Measurements from ENCODE around the gene SRD5A1. TPM values are rescaled to one million over a fixed set of nuclear protein-coding genes. Genes with fewer than 3 reads are reported as not detected.

Gene SRD5A1
- total RNA-seq, 1 donor from 2014 or later: 18.7 TPM

DNA sequence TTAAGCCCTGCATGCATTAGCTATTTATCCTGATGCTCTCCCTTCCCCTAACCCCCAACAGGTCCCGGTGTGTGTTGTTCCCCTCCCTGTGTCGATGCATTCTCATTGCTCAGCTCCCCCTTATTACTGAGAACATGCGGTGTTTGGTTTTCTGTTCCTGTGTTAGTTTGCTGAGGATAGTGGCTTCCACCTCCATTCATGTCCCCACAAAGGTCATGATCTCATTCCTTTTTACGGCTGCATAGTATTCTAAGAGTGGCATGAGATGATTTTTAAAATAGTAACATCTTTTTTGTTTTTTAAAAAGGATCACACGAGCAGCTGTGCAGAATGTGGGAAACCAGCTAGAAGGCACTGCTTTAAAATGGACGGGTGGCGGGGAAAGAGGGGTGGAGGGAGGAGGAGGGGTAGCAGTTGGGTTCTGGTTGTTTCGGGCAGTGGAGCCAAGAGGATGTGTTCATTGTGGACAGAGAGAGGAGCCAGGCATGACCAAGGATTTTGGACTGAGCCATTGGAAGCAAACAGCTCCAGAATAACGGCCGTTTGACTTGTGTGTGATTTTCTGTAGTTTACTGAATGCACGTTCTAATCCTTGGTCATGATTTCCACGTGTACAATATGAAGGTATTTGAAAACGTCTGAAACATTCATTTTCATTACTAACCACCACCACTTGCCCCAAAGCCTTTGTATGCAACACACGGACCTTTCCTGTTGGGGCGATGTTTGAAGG is 78.3 kb downstream of the SRD5A1 start:
- DNase-seq (ENCODE audit: low read depth): no peak

- DNase-seq (ENCODE audit: low read depth): peak; percentile 74
Observed at GRCh38 chr5:6712142-6712576, 78.9 kb downstream of the SRD5A1 start.

DNA sequence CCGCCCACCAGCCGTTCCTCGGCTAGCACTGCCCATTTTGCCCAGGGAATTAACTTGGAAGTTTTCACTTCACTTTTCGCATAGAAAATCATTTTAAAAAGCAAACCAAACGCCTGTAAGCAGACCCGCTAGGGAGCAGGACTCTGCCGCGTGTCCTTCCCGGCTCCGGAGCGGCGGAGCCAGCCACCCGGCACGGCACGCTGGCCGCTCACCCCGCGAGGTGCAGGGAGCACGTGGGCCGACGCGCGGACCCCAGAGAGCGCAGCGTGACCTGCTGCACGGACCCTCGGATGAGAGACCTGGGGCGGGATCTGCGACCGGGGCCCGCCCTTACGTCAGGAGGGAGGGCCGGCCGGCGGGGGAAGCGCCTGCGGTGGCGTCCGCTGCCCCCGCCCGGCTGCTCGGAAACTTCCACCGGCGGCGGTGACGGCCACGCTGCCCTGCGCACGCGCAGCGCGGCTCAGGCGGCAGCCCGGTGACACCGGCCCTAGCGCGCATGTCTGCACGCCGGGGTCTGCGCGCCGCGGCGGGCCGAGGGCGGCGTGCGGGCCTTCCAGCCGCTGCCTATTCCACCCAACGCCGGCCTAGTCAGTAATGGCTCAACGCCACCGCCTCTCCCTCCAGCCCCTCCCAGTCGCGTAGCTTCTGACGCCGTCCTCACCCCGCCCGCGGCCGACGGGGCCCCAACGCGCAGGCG is 79.5 kb downstream of the SRD5A1 start:
- peak; percentile 97 for DNase-seq (ENCODE audit: low read depth)

GRCh38 chr5:6713274-6714225 is 80.3 kb downstream of the SRD5A1 start, which contains the start of gene TENT4A:
Gene TENT4A, plus strand, starts transcription at chr5:6713432. Its CDS starts 552 bp downstream, at chr5:6713984.
- no peak for DNase-seq (ENCODE audit: low read depth)

- DNase-seq (ENCODE audit: low read depth): no peak
Observed at GRCh38 chr5:6714226-6715041, 81.2 kb downstream of the SRD5A1 start.

DNA sequence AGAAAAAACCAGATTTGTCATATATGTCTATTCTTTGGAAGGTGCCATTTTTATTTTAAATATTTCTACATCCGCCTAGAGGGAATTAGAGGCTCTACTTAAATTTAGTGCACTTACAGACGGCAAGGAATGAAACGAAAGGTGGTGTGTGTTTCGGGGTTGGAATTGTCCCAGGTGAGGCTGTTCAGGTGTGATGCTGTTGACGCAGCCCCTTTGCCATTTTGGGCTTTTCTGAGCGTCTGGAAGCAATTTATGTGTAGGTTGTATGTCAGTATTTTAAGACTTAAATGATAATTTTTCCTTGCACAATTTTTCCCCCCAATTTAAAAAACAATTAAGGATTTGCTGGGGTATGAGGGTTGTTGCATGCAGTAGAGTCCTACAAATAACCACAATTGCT is 82.0 kb downstream of the SRD5A1 start:
- no peak for DNase-seq (ENCODE audit: low read depth)

DNA sequence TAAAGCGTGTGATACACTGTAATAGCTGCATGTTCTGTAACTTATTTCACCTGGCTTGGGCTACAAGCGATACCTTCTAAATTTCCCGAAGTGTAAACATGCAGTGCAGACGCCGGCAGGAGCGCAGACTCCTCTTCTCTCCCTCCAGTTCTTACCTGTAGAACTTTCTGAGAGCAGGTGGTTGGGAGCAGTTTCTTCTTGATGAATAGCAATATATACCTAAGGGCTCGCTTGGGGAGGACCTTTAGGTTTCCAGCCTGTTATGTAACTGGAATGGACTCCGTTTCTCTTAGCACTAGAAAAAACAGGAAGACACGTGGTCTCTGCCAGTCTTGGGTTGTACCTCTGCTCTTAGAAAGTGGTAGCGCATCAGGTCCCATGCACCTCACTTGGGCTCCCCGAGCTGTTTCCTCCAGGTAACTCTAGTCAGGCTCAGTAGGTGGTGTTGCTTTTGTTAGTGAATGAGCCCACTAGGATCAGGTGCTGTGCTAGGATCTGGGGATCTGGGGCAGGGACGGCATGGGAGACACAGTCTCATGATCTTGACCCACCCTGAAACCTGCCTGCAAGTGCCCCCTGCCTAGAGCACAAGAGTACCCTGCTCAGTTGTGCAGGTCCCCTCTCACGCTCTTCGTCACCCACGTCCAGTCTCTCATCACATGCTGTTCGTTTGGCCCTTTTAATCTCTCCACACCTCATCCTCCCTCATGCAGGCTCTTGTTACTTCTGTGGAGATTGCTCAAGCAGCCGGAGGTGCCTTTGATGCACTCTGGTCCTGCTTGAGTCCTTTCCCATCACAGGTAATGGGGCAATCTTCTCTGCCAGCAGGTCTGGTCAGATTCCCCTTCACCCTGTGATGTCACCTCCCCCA is 82.8 kb downstream of the SRD5A1 start:
- no peak for DNase-seq (ENCODE audit: low read depth)

GRCh38 chr5:6716629-6717149 is 83.4 kb downstream of the SRD5A1 start:
- DNase-seq (ENCODE audit: low read depth): no peak

GRCh38 chr5:6717247-6717646 is 84.0 kb downstream of the SRD5A1 start:
- no peak for DNase-seq (ENCODE audit: low read depth)

DNA sequence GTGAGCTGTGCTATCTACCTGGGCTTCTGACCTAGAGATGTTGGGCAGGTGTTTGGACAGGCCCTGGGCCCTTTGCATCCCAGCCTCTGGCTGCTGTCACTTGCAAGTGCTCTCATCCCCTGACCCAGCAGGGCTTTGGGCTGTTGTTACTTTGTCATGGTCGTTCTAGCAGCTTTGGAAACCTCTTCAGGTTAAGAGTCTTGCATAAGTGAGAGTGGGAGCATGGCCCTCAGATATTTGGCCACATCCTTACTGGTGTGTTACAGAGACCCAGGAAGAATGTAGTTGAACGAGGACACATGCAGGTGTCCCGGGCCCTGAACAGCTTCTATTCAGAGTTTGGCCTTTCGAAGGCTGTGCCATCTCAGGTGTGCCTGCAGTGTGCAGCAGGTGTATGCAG is 84.4 kb downstream of the SRD5A1 start:
- no peak for DNase-seq (ENCODE audit: low read depth)

- no peak for DNase-seq (ENCODE audit: low read depth)
Observed at GRCh38 chr5:6718161-6718681, 85.0 kb downstream of the SRD5A1 start.

DNA sequence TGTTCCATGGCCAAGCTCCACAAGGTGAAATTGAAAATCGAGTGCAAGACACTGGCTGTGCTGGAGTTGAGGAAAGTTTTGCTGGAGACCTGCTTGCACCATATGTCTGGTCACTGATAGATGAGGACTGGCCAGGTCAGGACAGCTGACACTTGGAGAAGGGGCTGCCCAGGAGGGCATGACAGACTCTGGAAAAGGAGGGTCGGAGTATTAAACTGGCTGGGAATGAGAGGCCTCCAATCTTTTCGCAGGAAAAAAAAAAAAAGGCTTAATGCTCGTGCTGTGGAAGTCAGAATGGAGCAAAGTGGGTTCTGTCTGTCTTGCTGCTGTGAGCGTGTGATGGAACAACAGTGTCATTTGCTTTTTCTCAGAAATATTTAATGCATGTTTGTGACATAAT is 85.5 kb downstream of the SRD5A1 start:
- DNase-seq (ENCODE audit: low read depth): no peak

DNA sequence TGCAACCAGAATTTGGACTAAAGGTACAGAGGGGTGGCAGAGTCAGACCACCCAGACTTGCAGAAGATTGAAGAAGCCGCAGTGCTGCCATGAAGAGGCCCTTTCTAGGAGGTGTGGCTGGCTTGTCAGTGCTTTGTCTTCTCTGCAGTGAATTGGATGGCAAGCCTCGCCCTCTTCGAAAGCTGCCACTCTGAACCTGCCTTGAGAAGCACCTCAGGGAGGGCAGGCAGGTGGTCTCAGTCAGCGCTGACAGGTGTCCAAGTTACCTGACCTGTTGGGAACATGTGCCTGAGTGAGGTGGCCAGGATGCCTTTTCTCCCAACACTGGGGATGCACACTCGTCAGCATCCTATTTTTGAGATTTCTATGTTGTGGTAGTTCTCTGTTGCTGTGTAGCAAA is 86.2 kb downstream of the SRD5A1 start:
- no peak for DNase-seq (ENCODE audit: low read depth)

GRCh38 chr5:6719896-6720560 is 86.8 kb downstream of the SRD5A1 start:
- no peak for DNase-seq (ENCODE audit: low read depth)

- DNase-seq (ENCODE audit: low read depth): no peak
Observed at GRCh38 chr5:6720561-6720921, 87.3 kb downstream of the SRD5A1 start.

- DNase-seq (ENCODE audit: low read depth): peak; percentile 28
Observed at GRCh38 chr5:6721442-6721841, 88.2 kb downstream of the SRD5A1 start.

GRCh38 chr5:6722015-6722414 is 88.8 kb downstream of the SRD5A1 start:
- DNase-seq (ENCODE audit: low read depth): peak; percentile 19

DNA sequence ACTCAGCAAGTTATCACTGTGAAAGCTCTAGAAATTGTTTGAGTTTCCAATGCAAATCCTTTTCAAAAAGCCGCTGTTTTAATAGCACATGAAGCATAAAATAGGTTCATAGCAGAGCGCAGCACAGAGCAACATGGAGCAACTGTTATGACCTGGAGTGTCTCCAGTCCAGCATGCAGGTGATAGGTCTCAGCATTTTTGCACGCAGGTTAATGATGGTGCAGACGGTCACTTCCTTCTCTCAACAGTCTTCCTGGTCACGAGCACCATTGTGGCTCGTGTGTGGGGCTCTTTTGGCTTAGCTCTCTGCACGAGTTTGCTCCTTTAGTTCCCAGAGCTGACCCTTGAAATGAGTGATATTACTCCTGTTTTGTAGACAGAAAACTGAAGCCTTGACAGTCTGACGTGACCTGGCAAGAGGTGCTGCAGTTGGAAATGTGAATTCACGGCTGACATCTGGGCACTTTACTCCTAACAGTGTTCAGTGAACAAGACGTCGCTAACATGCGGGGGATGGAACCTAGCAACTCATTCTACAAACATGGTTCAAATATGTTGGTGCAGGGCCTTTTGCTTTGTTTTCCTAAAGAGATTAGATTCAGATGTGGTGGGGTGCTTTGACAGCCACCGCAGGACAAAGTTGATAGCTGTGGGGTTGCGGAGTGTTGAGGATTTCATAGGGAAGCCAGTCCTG is 90.0 kb downstream of the SRD5A1 start:
- DNase-seq (ENCODE audit: low read depth): no peak
